Measurements from ENCODE around the gene PDIA6.

DNA sequence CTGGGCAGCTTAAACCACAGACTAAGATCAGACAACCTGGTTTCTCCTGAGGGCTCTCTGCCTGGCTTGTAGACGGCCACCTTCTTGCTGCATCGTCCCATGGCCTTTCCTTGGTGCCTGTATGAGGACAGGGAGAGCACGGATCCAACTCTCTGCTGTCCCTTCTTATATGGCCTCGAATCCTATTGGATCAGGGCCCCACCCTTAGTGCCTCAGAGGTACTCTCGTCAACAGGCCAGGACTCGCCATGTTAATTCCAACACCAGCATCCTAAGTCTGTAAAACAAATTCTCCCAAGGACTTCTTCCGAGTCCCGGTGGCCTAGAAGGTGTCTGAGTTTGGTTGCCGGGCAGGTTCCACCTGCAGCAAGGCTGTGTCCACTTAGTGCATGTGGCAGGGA, 51.0 kb downstream of the PDIA6 start:
- no peak for TF ChIP-seq POLR2A (IDR thresholded peaks at IDR 0.05; ENCODE audit: low read depth, low read length)
- no peak for TF ChIP-seq POLR2AphosphoS5 (IDR thresholded peaks at IDR 0.05; ENCODE audit: low read depth, low read length)
- no peak for TF ChIP-seq SPI1 (IDR thresholded peaks at IDR 0.05; ENCODE audit: low read depth, low read length)
- TF ChIP-seq POU2F2 (IDR thresholded peaks at IDR 0.05; ENCODE audit: low read depth, low read length) = no peak
- TF ChIP-seq PAX5 (IDR thresholded peaks at IDR 0.05; ENCODE audit: insufficient read depth, low read length, severe bottlenecking) = no peak
- TF ChIP-seq TAF1 (IDR thresholded peaks at IDR 0.05; ENCODE audit: low read depth, low read length) = no peak

All from GM12891 (cell line).